Measurements from ENCODE around the gene JAK1. TPM values are rescaled to one million over a fixed set of nuclear protein-coding genes. Genes with fewer than 3 reads are reported as not detected.

The JAK1 gene
- total RNA-seq, 1 donor from 2014 or later: 65.1 TPM

- Mint-ChIP-seq H3K4me3 (no peak overlapping the region), H3K9me3 (peaks cover 9% of the 10 kb centered on the region)
Measured at GRCh38 chr1:64801851-64802523, 164.4 kb downstream of the JAK1 start.

DNA sequence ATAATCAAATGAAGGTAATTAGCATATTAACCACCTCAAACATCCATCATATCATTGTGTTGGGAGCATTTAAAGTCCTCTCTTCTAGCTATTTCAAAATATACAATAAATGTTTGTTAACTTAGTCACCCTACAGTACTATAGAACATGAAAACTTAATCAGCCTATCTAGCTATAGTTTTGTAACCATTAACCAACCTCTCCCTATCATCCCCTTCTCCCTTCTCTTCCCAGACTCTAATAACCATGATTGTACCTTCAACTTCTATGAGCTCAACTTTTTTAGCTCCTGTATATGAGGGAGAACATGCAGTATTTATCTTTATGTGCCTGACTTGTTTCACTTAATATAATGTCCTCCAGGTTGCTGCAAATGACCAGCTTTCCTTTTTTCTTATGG, 167.5 kb downstream of the JAK1 start:
- H3K4me1 Mint-ChIP-seq: no peaks in the 10 kb centered on the region
- peaks cover 15% of the 10 kb centered on the region for H3K9me3 Mint-ChIP-seq
- no peak overlapping the region for H3K4me3 Mint-ChIP-seq
- TF ChIP-seq, protein P1, sequence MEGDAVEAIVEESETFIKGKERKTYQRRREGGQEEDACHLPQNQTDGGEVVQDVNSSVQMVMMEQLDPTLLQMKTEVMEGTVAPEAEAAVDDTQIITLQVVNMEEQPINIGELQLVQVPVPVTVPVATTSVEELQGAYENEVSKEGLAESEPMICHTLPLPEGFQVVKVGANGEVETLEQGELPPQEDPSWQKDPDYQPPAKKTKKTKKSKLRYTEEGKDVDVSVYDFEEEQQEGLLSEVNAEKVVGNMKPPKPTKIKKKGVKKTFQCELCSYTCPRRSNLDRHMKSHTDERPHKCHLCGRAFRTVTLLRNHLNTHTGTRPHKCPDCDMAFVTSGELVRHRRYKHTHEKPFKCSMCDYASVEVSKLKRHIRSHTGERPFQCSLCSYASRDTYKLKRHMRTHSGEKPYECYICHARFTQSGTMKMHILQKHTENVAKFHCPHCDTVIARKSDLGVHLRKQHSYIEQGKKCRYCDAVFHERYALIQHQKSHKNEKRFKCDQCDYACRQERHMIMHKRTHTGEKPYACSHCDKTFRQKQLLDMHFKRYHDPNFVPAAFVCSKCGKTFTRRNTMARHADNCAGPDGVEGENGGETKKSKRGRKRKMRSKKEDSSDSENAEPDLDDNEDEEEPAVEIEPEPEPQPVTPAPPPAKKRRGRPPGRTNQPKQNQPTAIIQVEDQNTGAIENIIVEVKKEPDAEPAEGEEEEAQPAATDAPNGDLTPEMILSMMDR (IDR thresholded peaks at IDR 0.05; ENCODE audit: unreplicated experiment): no peak
- H3K36me3 Mint-ChIP-seq: peaks cover 16% of the 10 kb centered on the region
- no peaks in the 10 kb centered on the region for H3K27me3 Mint-ChIP-seq (ENCODE audit: low read depth)
- DNase-seq (ENCODE audit: low spot score in 2 of 2, unreplicated experiment in 2 of 2): no peak
- H3K27ac Mint-ChIP-seq: no peak overlapping the region

More at GRCh38 chr1:64801851-64802523, 164.4 kb downstream of the JAK1 start:
- H3K4me1 Mint-ChIP-seq: no peaks in the 10 kb centered on the region
- DNase-seq (ENCODE audit: low spot score in 2 of 2, unreplicated experiment in 2 of 2): no peak
- H3K27ac Mint-ChIP-seq: no peak overlapping the region
- H3K27me3 Mint-ChIP-seq (ENCODE audit: low read depth): no peaks in the 10 kb centered on the region
- peaks cover 18% of the 10 kb centered on the region for H3K36me3 Mint-ChIP-seq
- TF ChIP-seq, protein P1 (IDR thresholded peaks at IDR 0.05; ENCODE audit: unreplicated experiment): no peak

- Mint-ChIP-seq H3K9me3 (peaks cover 25% of the 10 kb centered on the region), H3K36me3 (peaks cover 37% of the 10 kb centered on the region), H3K27me3 (ENCODE audit: low read depth) (no peaks in the 10 kb centered on the region), H3K27ac (no peak overlapping the region), H3K4me1 (no peaks in the 10 kb centered on the region), H3K4me3 (no peak overlapping the region)
- TF ChIP-seq, protein P1 (IDR thresholded peaks at IDR 0.05; ENCODE audit: unreplicated experiment): no peak
- no peak for DNase-seq (ENCODE audit: low spot score in 2 of 2, unreplicated experiment in 2 of 2)
Measured at GRCh38 chr1:64790832-64791487, 175.4 kb downstream of the JAK1 start.

Other genes with a start within 250 kb of the JAK1 start
- gene RAVER2, start 221.5 kb downstream of the JAK1 start, total RNA-seq: 18.3 to 19.6 TPM (median 18.6 TPM) in 3 replicates
- 18.7 to 20.7 TPM (median 19.2 TPM) in 3 replicates for gene AK4, start 181.7 kb upstream of the JAK1 start, total RNA-seq